Prostate gland (tissue), 2 donors: ENCODE results near the gene RASSF8.

Experiments used
- POLR2AphosphoS5 ChIP-seq: sonication (generic); formaldehyde crosslinking; IDR thresholded peaks from one replicate; pipeline ENCODE4 v1.6.1; 2017; ENCODE audit warnings: antibody characterized with exemption
- TF ChIP-seq, protein P1 (sequence below), 4 experiments: fragments of 200-600 bp in 2 of 4; fragments of 450-650 bp in 2 of 4; sonication (generic) in 2 of 4; IDR thresholded peaks; 1 replicate in 3 of 4; 2 replicates in 1 of 4; pipeline ENCODE4 v1.5.1; 2016 to 2019; ENCODE audit warnings: antibody characterized with exemption in 4 of 4, mild to moderate bottlenecking in 2 of 4, moderate library complexity in 2 of 4

DNA sequence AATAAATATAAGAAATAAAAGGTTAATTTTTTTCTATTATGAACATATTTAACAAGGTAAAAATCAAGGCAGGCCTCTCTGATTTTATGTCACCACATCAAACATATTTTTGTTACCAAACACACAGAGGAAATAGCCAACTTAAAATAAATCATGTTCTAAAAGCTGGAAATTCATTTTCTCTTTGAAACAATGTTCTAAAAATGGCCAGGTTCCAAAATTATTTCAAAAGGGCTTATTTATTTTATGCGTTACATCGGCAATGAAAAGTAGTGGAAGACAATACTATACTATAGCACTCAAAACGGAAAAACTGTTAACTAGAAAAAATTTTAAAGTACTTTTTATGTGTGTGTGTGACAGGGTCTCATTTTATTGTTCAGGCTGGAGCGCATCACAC, 24.0 kb upstream of the RASSF8 start:
- no peak for TF ChIP-seq POLR2AphosphoS5
- TF ChIP-seq, protein P1, sequence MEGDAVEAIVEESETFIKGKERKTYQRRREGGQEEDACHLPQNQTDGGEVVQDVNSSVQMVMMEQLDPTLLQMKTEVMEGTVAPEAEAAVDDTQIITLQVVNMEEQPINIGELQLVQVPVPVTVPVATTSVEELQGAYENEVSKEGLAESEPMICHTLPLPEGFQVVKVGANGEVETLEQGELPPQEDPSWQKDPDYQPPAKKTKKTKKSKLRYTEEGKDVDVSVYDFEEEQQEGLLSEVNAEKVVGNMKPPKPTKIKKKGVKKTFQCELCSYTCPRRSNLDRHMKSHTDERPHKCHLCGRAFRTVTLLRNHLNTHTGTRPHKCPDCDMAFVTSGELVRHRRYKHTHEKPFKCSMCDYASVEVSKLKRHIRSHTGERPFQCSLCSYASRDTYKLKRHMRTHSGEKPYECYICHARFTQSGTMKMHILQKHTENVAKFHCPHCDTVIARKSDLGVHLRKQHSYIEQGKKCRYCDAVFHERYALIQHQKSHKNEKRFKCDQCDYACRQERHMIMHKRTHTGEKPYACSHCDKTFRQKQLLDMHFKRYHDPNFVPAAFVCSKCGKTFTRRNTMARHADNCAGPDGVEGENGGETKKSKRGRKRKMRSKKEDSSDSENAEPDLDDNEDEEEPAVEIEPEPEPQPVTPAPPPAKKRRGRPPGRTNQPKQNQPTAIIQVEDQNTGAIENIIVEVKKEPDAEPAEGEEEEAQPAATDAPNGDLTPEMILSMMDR (IDR thresholded peaks at IDR 0.05): no peak
